Common myeloid progenitor, CD34-positive (primary cell): ENCODE data around the gene SLC6A2. TPM values are rescaled to one million over a fixed set of nuclear protein-coding genes. Genes with fewer than 3 reads are reported as not detected.
"Not testable (repeated sequence)": the region's sequence is repeated elsewhere in the genome, so short reads cannot be mapped to it uniquely, and the experiment has no call there.

Source experiments
- CTCF ChIA-PET: fragments of 350-600 bp; sonication (Branson Sonifier 250); formaldehyde crosslinking; loops from one replicate; lab custom pipeline; 2021; ENCODE audit warnings: antibody characterized with exemption; lab: Charles Lee
- POLR2A ChIA-PET: fragments of 350-600 bp; sonication (Branson Sonifier 250); formaldehyde crosslinking; loops from one replicate; lab custom pipeline; 2021; ENCODE audit warnings: antibody characterized with exemption; lab: Charles Lee
- DNase-seq, 3 donors: peaks; one replicate each; pipeline versions ENCODE4 v3.0.0 to v3.0.0-alpha.2; 2013
- H3K27ac ChIP-seq, 2 experiments: 1 replicate in 1 of 2; 2 replicates in 1 of 2; pipeline ENCODE4 v1.7.0; 2013; ENCODE audit warnings: inconsistent platforms in 2 of 2, low read length in 2 of 2, mild to moderate bottlenecking in 2 of 2, low read depth in 1 of 2, moderate library complexity in 1 of 2; ENCODE audit not compliant: severe bottlenecking in 2 of 2, insufficient read depth in 1 of 2, poor library complexity in 1 of 2
- H3K27me3 ChIP-seq, 5 experiments: replicated peaks in 2 of 5; 1 replicate in 3 of 5; 2 replicates in 2 of 5; pipeline versions ENCODE4 v1.6.1 to v1.7.0; 2013; ENCODE audit warnings: low read length in 4 of 5, mild to moderate bottlenecking in 2 of 5, moderate library complexity in 2 of 5, inconsistent platforms in 1 of 5; ENCODE audit not compliant: insufficient read depth in 5 of 5, control insufficient read depth in 4 of 5
- H3K36me3 ChIP-seq, 4 experiments: 1 replicate in 2 of 4; 2 replicates in 2 of 4; pipeline versions ENCODE4 v1.6.1 to v1.7.0; 2013; ENCODE audit warnings: low read length in 3 of 4, control low read depth in 1 of 4, mild to moderate bottlenecking in 1 of 4; ENCODE audit not compliant: control insufficient read depth in 4 of 4, insufficient read depth in 4 of 4
- H3K4me1 ChIP-seq, 4 experiments: 1 replicate in 3 of 4; 2 replicates in 1 of 4; pipeline versions ENCODE4 v1.6.1 to v1.7.1; 2013; ENCODE audit warnings: low read length in 3 of 4, mild to moderate bottlenecking in 3 of 4, control low read depth in 1 of 4, inconsistent platforms in 1 of 4, moderate library complexity in 1 of 4; ENCODE audit not compliant: control insufficient read depth in 4 of 4, insufficient read depth in 4 of 4; ENCODE audit errors: control extremely low read depth in 1 of 4
- H3K4me3 ChIP-seq, 7 experiments: 1 replicate in 4 of 7; 2 replicates in 3 of 7; pipeline versions ENCODE4 v1.5.1 to v1.7.0; 2013; ENCODE audit warnings: mild to moderate bottlenecking in 7 of 7, low read length in 6 of 7, moderate library complexity in 6 of 7, inconsistent platforms in 2 of 7, low read depth in 2 of 7, control low read depth in 1 of 7; ENCODE audit not compliant: insufficient read depth in 4 of 7, control insufficient read depth in 1 of 7; ENCODE audit errors: extremely low read depth in 1 of 7
- H3K9me3 ChIP-seq, 5 experiments: 1 replicate in 4 of 5; 2 replicates in 1 of 5; pipeline versions ENCODE4 v1.6.1 to v1.7.1; 2013; ENCODE audit warnings: low read length in 4 of 5, mild to moderate bottlenecking in 2 of 5, inconsistent platforms in 1 of 5, low read depth in 1 of 5, moderate library complexity in 1 of 5; ENCODE audit not compliant: control insufficient read depth in 4 of 5, insufficient read depth in 2 of 5; ENCODE audit errors: control extremely low read depth in 1 of 5
- WGBS: methylation state at CpG from one replicate; pipeline ENCODE4 v1.1.5; 2013; ENCODE audit not compliant: insufficient coverage; 5-methylcytosine and 5-hydroxymethylcytosine counted together
- polyA plus RNA-seq: library from polyadenylated mRNA; unstranded; fragments of 120-200 nt; gene quantifications from one replicate; pipeline ENCODE4 v1.2.1, GENCODE V29; 2013

Gene SLC6A2
- 0.28 TPM for polyA plus RNA-seq

DNA sequence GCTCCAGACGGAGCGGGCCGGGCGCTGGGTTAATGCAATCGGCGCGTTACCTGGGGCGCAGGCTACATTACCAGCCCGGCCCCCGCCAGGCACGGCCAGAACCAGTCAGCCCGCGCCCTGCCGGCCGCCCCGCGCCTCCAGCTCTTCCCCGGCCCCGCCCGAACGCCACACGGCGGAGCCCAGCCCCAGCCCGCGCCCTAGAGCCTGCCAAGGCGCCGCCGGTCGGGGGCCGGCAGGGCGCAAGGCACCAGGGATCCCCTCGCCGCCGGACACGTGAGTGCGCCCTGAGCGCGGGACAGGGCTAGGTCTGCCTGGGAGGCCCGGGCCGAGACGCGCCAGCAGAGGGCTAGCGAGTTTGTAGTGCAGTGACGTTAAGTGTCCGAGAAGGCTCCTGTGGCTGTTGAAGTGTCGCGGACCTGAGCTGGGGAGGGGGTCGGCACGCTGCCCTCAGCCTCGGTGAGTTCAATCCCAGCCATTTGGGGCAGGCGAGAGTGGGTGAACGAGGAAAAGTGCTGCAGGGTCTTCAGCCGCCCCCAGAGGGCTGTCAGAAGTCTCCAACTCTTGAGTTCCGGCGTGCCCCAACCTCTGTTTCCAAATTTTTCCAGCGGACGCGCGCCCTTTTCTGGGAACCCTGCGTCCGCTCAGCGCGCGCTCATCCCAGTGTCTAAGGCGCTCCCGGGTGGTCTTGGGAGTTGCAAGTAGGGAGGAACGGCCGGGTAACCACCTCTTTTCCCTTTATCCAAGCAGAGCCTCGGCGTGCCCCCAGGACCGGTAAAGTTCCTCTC, at the start of gene SLC6A2:
SLC6A2 (plus strand) TSS at position 92 of the 785 bp plus-strand sequence. CDS start 707 bp downstream, outside the sequence.
- H3K4me1 ChIP-seq: peaks cover 0 to 34% (median 13%) of the 10 kb centered on the region in 4 experiments
- H3K27me3 ChIP-seq: peaks cover 13 to 48% (median 23%) of the 10 kb centered on the region in 5 experiments
- peak; percentile 38 to 62 (median 49) for DNase-seq
- no peak within 1 kb of the TSS for H3K27ac ChIP-seq
- CTCF ChIA-PET: interaction anchor here (0.9 to 1.7 kb wide), 2 partner anchors 18 to 191 kb away, joined by 3 to 4 read pairs; no protein-coding TSS in a partner anchor
- peak within 1 kb of the TSS in 5 of 7 experiments; percentile 25 to 79 (median 63) for H3K4me3 ChIP-seq
- peaks cover 0 to 3% (median 0%) of the 10 kb centered on the region in 5 experiments for H3K9me3 ChIP-seq
- POLR2A ChIA-PET: no interaction called here
- no peaks in the 10 kb centered on the region for H3K36me3 ChIP-seq
- under 1% methylated on average over 48 of the region's 71 CpGs for WGBS

DNA sequence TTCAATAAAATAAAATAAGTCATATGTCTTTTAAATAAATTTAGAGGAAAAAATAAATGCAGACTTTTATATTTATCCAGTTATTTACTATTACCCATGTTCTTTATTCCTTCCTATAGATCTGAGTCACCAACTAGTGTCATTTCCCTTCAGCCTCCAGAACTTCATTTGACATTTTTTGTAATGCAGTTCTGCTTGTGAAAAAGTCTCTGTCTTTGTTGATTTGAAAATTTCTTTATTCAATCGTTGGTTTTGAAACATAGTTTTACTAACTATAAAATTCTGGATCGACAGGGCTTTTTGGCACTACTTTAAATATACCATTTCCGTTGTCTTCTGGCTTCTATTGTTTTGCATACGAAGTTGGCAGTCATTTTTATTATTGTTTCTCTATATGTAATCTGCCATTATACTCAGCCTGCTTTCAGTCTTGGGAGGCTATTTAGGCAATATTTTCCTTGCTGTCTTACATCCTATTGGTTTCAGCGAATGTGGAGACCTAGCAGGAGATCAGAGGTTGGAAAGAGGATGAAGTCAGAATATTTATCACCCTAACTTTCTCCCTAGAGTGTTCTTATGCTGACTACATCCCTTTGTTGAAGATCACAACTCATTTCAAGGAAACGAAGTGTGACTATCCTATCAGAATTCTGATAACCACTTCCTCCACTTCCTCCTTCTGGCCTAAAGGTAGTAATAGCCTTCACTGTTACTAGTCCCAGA, 42.0 kb upstream of the SLC6A2 start:
- Histone ChIP-seq H3K4me1 (peaks cover 0 to 38% (median 8%) of the 10 kb centered on the region in 4 experiments), H3K27me3 (peaks cover 0 to 2% (median 0%) of the 10 kb centered on the region in 5 experiments), H3K36me3 (no peaks in the 10 kb centered on the region), H3K4me3 (no peak overlapping the region), H3K27ac (peak overlapping the region in 1 of 2 experiments; percentile 52), H3K9me3 (peaks cover 0 to 9% (median 0%) of the 10 kb centered on the region in 5 experiments)
- whole genome bisulfite sequencing: 70% methylated on average over 3 of the region's 6 CpGs
- peak in 1 of 3 donors; percentile 56 for DNase-seq
- POLR2A ChIA-PET: no interaction called here
- CTCF ChIA-PET: interaction anchor here (2.7 kb wide), 1 partner anchor 11 kb away, joined by 10 read pairs; no protein-coding TSS in a partner anchor

DNA sequence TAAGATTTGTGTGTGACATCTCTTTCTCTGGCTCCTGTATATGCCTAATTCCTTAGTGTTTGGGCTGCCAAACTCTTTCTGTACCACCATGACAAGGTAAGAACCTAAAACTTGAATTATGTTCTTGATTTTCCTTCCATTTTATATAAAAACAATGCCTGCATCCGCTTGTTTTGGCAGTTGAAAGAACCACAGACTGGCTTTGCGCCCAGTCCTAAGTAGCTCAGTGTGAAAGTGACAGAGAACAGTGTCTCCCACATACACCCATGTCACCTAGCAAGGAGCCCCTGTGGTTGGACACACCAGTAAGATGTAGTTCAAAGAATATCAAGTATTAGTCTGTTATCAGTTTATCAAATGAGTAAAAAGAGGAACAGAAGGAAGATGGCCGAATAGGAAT, 40.7 kb upstream of the SLC6A2 start:
- Histone ChIP-seq H3K27ac (peak overlapping the region; percentile 35 to 71), H3K4me1 (peaks cover 0 to 38% (median 8%) of the 10 kb centered on the region in 4 experiments), H3K9me3 (peaks cover 0 to 6% (median 0%) of the 10 kb centered on the region in 5 experiments), H3K4me3 (peak overlapping the region in 2 of 7 experiments; percentile 13 to 29), H3K27me3 (peaks cover 0 to 2% (median 0%) of the 10 kb centered on the region in 5 experiments), H3K36me3 (no peaks in the 10 kb centered on the region)
- POLR2A ChIA-PET: no interaction called here
- CTCF ChIA-PET: interaction anchor here (2.7 kb wide), 1 partner anchor 10 kb away, joined by 10 read pairs; no protein-coding TSS in a partner anchor
- peak; percentile 52 to 96 (median 92) for DNase-seq
- 0% methylated on average over 3 of the region's 3 CpGs for WGBS

DNA sequence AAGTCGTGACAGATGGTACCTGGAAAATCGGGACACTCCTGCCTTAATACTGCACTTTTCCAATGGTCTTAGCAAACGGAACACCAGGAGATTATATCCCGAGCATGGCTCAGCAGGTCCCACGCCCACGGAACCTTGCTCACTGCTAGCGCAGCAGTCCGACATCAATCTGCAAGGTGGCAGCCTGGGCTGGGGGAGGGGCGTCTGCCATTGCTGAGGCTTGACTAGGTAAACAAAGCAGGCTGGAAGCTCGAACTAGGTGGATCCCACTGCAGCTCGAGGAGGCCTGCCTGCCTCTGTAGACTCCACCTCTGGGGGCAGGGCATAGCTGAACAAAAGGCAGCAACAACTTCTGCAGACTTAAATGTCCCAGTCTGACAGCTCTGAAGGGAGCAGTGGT, 40.1 kb upstream of the SLC6A2 start:
- peak overlapping the region in 1 of 2 experiments; percentile 71 for H3K27ac ChIP-seq
- H3K9me3 ChIP-seq, H3K4me3 ChIP-seq, H3K36me3 ChIP-seq, H3K27me3 ChIP-seq, POLR2A ChIA-PET: not testable (repeated sequence)
- DNase-seq: peak in 1 of 3 donors; percentile 33
- 76% methylated on average over 11 of the region's 11 CpGs for WGBS
- peaks cover 0 to 38% (median 8%) of the 10 kb centered on the region in 4 experiments for H3K4me1 ChIP-seq
- CTCF ChIA-PET: interaction anchor here (2.7 kb wide), 1 partner anchor 10 kb away, joined by 10 read pairs; no protein-coding TSS in a partner anchor

DNA sequence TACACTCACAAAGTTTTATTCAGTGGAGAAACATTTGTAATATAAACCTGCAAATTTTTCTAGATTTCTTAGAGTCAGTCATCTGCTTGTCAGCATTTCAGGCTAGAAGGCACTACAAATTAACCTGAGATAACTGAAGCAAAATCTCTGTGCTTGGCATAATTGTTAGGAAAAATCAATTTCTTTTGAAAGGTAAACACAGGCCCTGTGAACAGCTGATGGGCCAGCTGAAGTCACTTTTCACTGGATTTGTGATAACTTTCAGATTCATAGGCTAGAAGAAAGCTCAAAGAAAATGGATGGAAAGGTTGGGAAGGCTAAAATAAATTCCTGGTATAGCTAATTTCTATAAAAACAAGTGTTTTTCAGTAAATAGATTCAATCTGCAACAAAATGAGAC, 34.0 kb upstream of the SLC6A2 start:
- Histone ChIP-seq H3K9me3 (no peaks in the 10 kb centered on the region), H3K27me3 (no peaks in the 10 kb centered on the region), H3K4me3 (no peak overlapping the region), H3K36me3 (no peaks in the 10 kb centered on the region), H3K4me1 (peaks cover 0 to 12% (median 2%) of the 10 kb centered on the region in 4 experiments), H3K27ac (no peak overlapping the region)
- ChIA-PET POLR2A (no interaction called here), CTCF (interaction anchor here (1.1 to 1.5 kb wide), 3 partner anchors 10 to 84 kb away, joined by 3 to 4 read pairs (median 3); no protein-coding TSS in a partner anchor)
- no peak for DNase-seq

DNA sequence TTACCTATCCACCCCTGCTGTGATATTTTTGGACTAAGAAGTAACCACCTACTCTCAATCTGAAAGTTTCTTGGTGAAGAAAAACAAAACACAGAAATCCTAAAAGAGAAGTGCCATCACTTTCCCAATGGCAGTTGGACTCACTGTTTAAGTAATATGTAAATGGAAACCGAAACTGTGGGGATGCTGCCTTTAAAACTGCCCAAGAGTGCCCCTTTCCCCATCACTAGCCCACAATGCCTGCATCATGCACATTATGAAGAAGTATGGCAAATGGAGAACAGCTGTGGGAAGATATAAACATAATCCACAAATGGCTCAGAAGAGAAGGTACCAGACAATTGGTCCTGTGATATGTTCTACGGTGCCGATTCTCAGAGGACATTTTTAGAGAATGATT, 33.5 kb upstream of the SLC6A2 start:
- peak in 2 of 3 donors; percentile 51 to 59 for DNase-seq
- ChIA-PET POLR2A (no interaction called here), CTCF (interaction anchor here (0.8 to 1.5 kb wide), 5 partner anchors 10 to 84 kb away, joined by 3 to 5 read pairs (median 3); no protein-coding TSS in a partner anchor)
- WGBS: no CpG with 5 or more reads among the region's 3 CpGs
- Histone ChIP-seq H3K9me3 (no peaks in the 10 kb centered on the region), H3K27ac (no peak overlapping the region), H3K36me3 (no peaks in the 10 kb centered on the region), H3K27me3 (no peaks in the 10 kb centered on the region), H3K4me1 (peaks cover 0 to 12% (median 2%) of the 10 kb centered on the region in 4 experiments), H3K4me3 (no peak overlapping the region)
